HEK293 (cell line): ENCODE data around the gene METTL15.
A peak's percentile ranks its signal among the peaks of the same experiment; 100 is the strongest.
"Not testable (repeated sequence)": the region's sequence is repeated elsewhere in the genome, so short reads cannot be mapped to it uniquely, and the experiment has no call there.

Experiments used
- CTCF ChIA-PET: fragments of 350-600 bp; formaldehyde crosslinking; extraction: SDS; loops from one replicate; lab custom pipeline; 2021; ENCODE audit warnings: antibody characterized with exemption; lab: Yijun Ruan, JAX
- POLR2A ChIA-PET: fragments of 300-600 bp; formaldehyde crosslinking; extraction: SDS; loops from one replicate; lab custom pipeline; 2020; ENCODE audit warnings: antibody characterized with exemption, inconsistent platforms; lab: Yijun Ruan, JAX
- H3K27ac ChIP-seq: fragments of 200-500 bp; sonication (Bioruptor generic); 2 replicates; pipeline ENCODE4 v1.5.1; 2014; ENCODE audit warnings: low read depth, low read length, control low read depth, inconsistent platforms; ENCODE audit errors: extremely low read depth
- H3K36me3 ChIP-seq, 2 experiments: fragments of 200-500 bp in 1 of 2; sonication (Bioruptor generic) in 1 of 2; 1 replicate in 1 of 2; 2 replicates in 1 of 2; pipeline ENCODE4 v1.5.1; 2014 to 2017; ENCODE audit warnings: inconsistent platforms in 2 of 2, low read length in 2 of 2; ENCODE audit not compliant: control insufficient read depth in 2 of 2, insufficient read depth in 1 of 2
- H3K4me1 ChIP-seq: fragments of 200-500 bp; sonication (Bioruptor generic); 2 replicates; pipeline ENCODE4 v1.5.1; 2014; ENCODE audit warnings: mild to moderate bottlenecking, low read length, inconsistent platforms; ENCODE audit not compliant: control insufficient read depth, insufficient read depth
- H3K4me3 ChIP-seq: 2 replicates; pipeline ENCODE4 v1.5.1; 2011; ENCODE audit warnings: low read depth, mild to moderate bottlenecking, control low read depth, low read length, moderate library complexity
- H3K9me3 ChIP-seq: fragments of 200-500 bp; sonication (Bioruptor generic); 2 replicates; pipeline ENCODE4 v1.5.1; 2014; ENCODE audit warnings: low read depth, low read length, inconsistent platforms; ENCODE audit not compliant: control insufficient read depth, insufficient read depth
- KLF7 ChIP-seq: fragments of 450-650 bp; formaldehyde crosslinking; IDR thresholded peaks from 2 replicates; pipeline ENCODE4 v1.5.1; 2016; ENCODE audit warnings: missing biosample characterization, missing genetic modification characterization, borderline replicate concordance
- SETDB1 ChIP-seq: IDR thresholded peaks from one replicate; pipeline ENCODE4 v1.6.1; 2017; ENCODE audit warnings: mild to moderate bottlenecking, low read length, moderate library complexity, mixed read lengths; ENCODE audit not compliant: insufficient read length
- ZNF146 ChIP-seq: fragments of 450-650 bp; formaldehyde crosslinking; IDR thresholded peaks from 2 replicates; pipeline ENCODE4 v1.5.1; 2016; ENCODE audit warnings: missing biosample characterization, missing genetic modification characterization
- ZNF175 ChIP-seq: fragments of 450-650 bp; formaldehyde crosslinking; IDR thresholded peaks from 2 replicates; pipeline ENCODE4 v1.5.1; 2016; ENCODE audit warnings: missing biosample characterization, missing genetic modification characterization
- ZNF514 ChIP-seq: fragments of 450-650 bp; formaldehyde crosslinking; IDR thresholded peaks from 2 replicates; pipeline ENCODE4 v1.5.1; 2016; ENCODE audit warnings: missing biosample characterization, missing genetic modification characterization
- ZNF660 ChIP-seq: fragments of 450-650 bp; IDR thresholded peaks from 2 replicates; pipeline ENCODE4 v1.5.1; 2018; ENCODE audit warnings: missing biosample characterization, mild to moderate bottlenecking, missing genetic modification characterization
- ZNF707 ChIP-seq: fragments of 450-650 bp; formaldehyde crosslinking; IDR thresholded peaks from 2 replicates; pipeline ENCODE4 v1.5.1; 2016; ENCODE audit warnings: missing biosample characterization, missing genetic modification characterization
- ZNF76 ChIP-seq: fragments of 450-650 bp; formaldehyde crosslinking; IDR thresholded peaks from 2 replicates; pipeline ENCODE4; 2016; ENCODE audit warnings: low read depth, missing biosample characterization, missing genetic modification characterization, borderline replicate concordance
- ZNF777 ChIP-seq: fragments of 450-650 bp; formaldehyde crosslinking; IDR thresholded peaks from 2 replicates; pipeline ENCODE4 v1.5.1; 2017; ENCODE audit warnings: missing biosample characterization, missing genetic modification characterization, borderline replicate concordance
- TF ChIP-seq, protein P1 (sequence below): fragments of 450-650 bp; formaldehyde crosslinking; IDR thresholded peaks from 2 replicates; pipeline ENCODE4 v1.5.1; 2016; ENCODE audit warnings: missing biosample characterization, missing genetic modification characterization, borderline replicate concordance
- TF ChIP-seq, protein P2 (sequence below): fragments of 450-650 bp; formaldehyde crosslinking; IDR thresholded peaks from 2 replicates; pipeline ENCODE4 v1.5.1; 2016; ENCODE audit warnings: missing biosample characterization, missing genetic modification characterization

The METTL15 gene

DNA sequence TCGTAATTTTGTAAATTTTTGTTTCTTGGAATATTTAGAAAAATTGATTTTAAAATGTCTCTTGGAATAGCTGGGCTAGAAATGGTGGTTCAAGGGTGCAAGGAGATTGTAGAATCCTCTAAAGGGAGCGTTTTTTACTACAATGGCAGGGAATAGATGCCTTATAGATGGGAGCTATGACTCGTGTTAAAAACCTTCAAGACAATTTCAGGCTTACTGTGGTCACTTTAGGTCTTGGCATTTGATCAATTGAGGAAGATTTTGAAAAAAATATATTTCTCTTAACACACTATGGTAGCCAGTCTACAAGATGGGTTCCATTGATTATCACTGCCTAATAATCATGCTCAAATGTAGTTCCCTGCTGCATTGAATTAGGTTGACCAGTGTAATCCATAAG is 25.0 kb downstream of the METTL15 start (continued):
- TF ChIP-seq, protein P1, sequence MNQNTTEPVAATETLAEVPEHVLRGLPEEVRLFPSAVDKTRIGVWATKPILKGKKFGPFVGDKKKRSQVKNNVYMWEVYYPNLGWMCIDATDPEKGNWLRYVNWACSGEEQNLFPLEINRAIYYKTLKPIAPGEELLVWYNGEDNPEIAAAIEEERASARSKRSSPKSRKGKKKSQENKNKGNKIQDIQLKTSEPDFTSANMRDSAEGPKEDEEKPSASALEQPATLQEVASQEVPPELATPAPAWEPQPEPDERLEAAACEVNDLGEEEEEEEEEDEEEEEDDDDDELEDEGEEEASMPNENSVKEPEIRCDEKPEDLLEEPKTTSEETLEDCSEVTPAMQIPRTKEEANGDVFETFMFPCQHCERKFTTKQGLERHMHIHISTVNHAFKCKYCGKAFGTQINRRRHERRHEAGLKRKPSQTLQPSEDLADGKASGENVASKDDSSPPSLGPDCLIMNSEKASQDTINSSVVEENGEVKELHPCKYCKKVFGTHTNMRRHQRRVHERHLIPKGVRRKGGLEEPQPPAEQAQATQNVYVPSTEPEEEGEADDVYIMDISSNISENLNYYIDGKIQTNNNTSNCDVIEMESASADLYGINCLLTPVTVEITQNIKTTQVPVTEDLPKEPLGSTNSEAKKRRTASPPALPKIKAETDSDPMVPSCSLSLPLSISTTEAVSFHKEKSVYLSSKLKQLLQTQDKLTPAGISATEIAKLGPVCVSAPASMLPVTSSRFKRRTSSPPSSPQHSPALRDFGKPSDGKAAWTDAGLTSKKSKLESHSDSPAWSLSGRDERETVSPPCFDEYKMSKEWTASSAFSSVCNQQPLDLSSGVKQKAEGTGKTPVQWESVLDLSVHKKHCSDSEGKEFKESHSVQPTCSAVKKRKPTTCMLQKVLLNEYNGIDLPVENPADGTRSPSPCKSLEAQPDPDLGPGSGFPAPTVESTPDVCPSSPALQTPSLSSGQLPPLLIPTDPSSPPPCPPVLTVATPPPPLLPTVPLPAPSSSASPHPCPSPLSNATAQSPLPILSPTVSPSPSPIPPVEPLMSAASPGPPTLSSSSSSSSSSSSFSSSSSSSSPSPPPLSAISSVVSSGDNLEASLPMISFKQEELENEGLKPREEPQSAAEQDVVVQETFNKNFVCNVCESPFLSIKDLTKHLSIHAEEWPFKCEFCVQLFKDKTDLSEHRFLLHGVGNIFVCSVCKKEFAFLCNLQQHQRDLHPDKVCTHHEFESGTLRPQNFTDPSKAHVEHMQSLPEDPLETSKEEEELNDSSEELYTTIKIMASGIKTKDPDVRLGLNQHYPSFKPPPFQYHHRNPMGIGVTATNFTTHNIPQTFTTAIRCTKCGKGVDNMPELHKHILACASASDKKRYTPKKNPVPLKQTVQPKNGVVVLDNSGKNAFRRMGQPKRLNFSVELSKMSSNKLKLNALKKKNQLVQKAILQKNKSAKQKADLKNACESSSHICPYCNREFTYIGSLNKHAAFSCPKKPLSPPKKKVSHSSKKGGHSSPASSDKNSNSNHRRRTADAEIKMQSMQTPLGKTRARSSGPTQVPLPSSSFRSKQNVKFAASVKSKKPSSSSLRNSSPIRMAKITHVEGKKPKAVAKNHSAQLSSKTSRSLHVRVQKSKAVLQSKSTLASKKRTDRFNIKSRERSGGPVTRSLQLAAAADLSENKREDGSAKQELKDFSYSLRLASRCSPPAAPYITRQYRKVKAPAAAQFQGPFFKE: no peak

DNA sequence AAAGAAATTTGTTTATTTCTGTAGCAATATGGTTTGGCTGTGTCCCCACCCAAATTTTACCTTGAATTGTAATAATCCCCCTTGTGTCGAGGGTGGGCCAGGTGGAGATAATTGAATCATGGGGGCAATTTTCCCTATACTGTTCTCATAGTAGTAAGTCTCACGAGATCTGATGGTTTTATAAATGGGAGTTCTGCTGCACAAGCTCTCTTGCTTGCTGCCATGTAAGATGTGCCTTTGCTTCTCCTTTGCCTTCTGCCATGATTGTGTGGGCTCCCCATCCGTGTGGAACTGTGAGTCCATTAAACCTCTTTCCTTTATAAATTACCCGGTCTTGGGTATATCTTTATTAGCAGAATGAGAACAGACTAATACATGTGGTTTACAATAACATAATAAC is 28.0 kb downstream of the METTL15 start:
- H3K4me1 ChIP-seq, CTCF ChIA-PET, H3K27ac ChIP-seq, POLR2A ChIA-PET, H3K9me3 ChIP-seq, H3K4me3 ChIP-seq: not testable (repeated sequence)
- H3K36me3 ChIP-seq: peaks cover 0 to 13% of the 10 kb centered on the region in 2 experiments; a peak in 1 of 3 replicates

DNA sequence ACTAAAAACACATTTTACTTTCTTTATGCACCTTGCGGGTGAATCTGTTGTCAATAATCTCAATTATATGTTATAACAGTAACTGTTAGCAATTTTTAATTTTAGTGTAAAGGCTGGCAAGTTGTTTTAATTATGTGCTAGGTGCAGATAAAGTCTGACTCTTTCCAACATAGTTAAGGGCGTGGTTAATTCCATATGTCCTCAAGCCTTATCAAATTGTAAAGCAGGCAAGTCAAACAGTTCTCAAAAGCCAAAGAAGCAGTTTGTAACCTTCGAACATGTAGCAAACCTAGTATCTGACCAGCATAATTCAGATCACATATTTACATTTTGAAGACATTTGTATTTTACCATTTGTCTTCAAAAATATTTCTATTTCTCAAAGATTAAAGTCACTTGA is 29.2 kb downstream of the METTL15 start:
- no peak overlapping the region for H3K4me3 ChIP-seq
- H3K27ac ChIP-seq: no peak overlapping the region
- TF ChIP-seq ZNF76 (tag by site-specific recombination) (no peak), ZNF777 (tag by site-specific recombination) (no peak), ZNF175 (no peak)
- TF ChIP-seq, all 188 proteins: peak for 0
- Histone ChIP-seq H3K9me3 (no peaks in the 10 kb centered on the region), H3K4me1 (no peaks in the 10 kb centered on the region), H3K36me3 (peaks cover 0 to 12% of the 10 kb centered on the region in 2 experiments; a peak in 1 of 3 replicates)
- CTCF ChIA-PET: no interaction called here
- POLR2A ChIA-PET: no interaction called here

DNA sequence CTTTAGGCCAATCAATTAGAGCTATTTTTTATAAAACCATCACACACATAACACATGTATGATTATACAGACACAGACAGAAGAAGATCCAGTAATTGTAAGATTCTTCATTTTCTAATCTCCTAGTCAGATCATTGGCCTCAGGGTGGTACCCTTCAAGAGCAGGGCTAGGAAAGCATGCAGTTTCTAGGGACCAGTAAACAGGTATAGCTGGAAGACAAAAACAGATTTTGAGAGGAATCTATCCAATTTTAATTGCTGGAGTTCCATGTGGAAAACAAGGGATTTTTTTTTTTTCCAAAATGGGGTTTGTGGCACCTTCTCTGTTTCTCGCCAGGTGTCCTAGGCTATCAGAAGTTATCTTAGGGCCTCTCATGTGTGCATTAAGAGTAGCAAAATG is 29.6 kb downstream of the METTL15 start:
- ChIA-PET CTCF (interaction anchor here (0.7 kb wide), 1 partner anchor 439 kb away, joined by 3 read pairs; no protein-coding TSS in a partner anchor), POLR2A (no interaction called here)
- H3K4me1 ChIP-seq: no peaks in the 10 kb centered on the region
- no peaks in the 10 kb centered on the region for H3K9me3 ChIP-seq
- no peak overlapping the region for H3K4me3 ChIP-seq
- no peak overlapping the region for H3K27ac ChIP-seq
- peaks cover 0 to 12% of the 10 kb centered on the region in 2 experiments; a peak in 1 of 3 replicates for H3K36me3 ChIP-seq
- no peak for TF ChIP-seq KLF7 (tag by site-specific recombination)
- TF ChIP-seq SETDB1: peak; percentile 38
- no peak for TF ChIP-seq ZNF707 (tag by site-specific recombination)
- TF ChIP-seq ZNF660 (tag by site-specific recombination): no peak
- TF ChIP-seq ZNF146: no peak
- TF ChIP-seq, protein P2, sequence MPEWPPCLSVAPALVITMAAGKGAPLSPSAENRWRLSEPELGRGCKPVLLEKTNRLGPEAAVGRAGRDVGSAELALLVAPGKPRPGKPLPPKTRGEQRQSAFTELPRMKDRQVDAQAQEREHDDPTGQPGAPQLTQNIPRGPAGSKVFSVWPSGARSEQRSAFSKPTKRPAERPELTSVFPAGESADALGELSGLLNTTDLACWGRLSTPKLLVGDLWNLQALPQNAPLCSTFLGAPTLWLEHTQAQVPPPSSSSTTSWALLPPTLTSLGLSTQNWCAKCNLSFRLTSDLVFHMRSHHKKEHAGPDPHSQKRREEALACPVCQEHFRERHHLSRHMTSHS (tag by site-specific recombination): no peak
- no peak for TF ChIP-seq ZNF514 (tag by site-specific recombination)
